Mammary epithelial cell (primary cell): ENCODE results near the gene CD151.

ENCODE experiments used
- CTCF ChIP-seq, 2 donors: IDR thresholded peaks in 1 of 2; conservative IDR thresholded peaks in 1 of 2; 2 replicates each; pipeline ENCODE4 v1.5.1; 2011 to 2012; ENCODE audit warnings: inconsistent platforms in 2 of 2, low read length in 2 of 2, mild to moderate bottlenecking in 2 of 2, control low read depth in 1 of 2, low read depth in 1 of 2; ENCODE audit not compliant: insufficient read depth in 1 of 2; ENCODE audit errors: extremely low read depth in 1 of 2
- EZH2 ChIP-seq: IDR thresholded peaks from 2 replicates; pipeline ENCODE4 v1.6.1; 2012; ENCODE audit warnings: low read length, inconsistent platforms, borderline replicate concordance

- TF ChIP-seq CTCF (conservative IDR thresholded peaks at IDR 0.05 in 1 of 2, IDR thresholded peaks at IDR 0.05 in 1 of 2; ENCODE audit: extremely low read depth in 1 of 2, insufficient read depth in 1 of 2, low read depth in 1 of 2, low read length in 2 of 2) (no peak), EZH2 (no peak)
Observed at GRCh38 chr11:787084-787675, 45.6 kb upstream of the CD151 start.
